Activated effector memory CD4-positive, alpha-beta T cell treated with Interleukin-2 at 50 U/mL for 16 hours (primary cell): ENCODE results near the gene AGPAT3.
A peak's percentile ranks its signal among the peaks of the same experiment; 100 is the strongest.
"Not testable (repeated sequence)": the region's sequence is repeated elsewhere in the genome, so short reads cannot be mapped to it uniquely, and the experiment has no call there.

Experiments used
- DNase-seq: peaks from one replicate; pipeline ENCODE4 v3.0.0-alpha.2; 2020

Gene AGPAT3

GRCh38 chr21:43835050-43835449 lies 30.0 kb upstream of the AGPAT3 start:
- DNase-seq = no peak

GRCh38 chr21:43835861-43836260 lies 29.2 kb upstream of the AGPAT3 start:
- DNase-seq = no peak

- DNase-seq = no peak
These were observed 28.4 kb upstream of the AGPAT3 start for GRCh38 chr21:43836616-43837015.

- no peak for DNase-seq
These were observed 24.8 kb upstream of the AGPAT3 start for GRCh38 chr21:43840259-43840658.

GRCh38 chr21:43842742-43843141 lies 22.3 kb upstream of the AGPAT3 start:
- DNase-seq = no peak

- DNase-seq = not testable (repeated sequence)
These were observed 20.1 kb upstream of the AGPAT3 start for GRCh38 chr21:43844906-43845305.

GRCh38 chr21:43845386-43845785 lies 19.6 kb upstream of the AGPAT3 start:
- DNase-seq = no peak

- DNase-seq = no peak
These were observed 18.6 kb upstream of the AGPAT3 start for GRCh38 chr21:43846430-43846829.

GRCh38 chr21:43847301-43847700 lies 17.7 kb upstream of the AGPAT3 start:
- no peak for DNase-seq

- DNase-seq = no peak
These were observed 16.3 kb upstream of the AGPAT3 start for GRCh38 chr21:43848771-43849170.

- no peak for DNase-seq
These were observed 15.3 kb upstream of the AGPAT3 start for GRCh38 chr21:43849532-43850299.

- no peak for DNase-seq
These were observed 14.2 kb upstream of the AGPAT3 start for GRCh38 chr21:43850728-43851295.

GRCh38 chr21:43851593-43851992 lies 13.4 kb upstream of the AGPAT3 start:
- DNase-seq = no peak

- no peak for DNase-seq
These were observed 10.9 kb upstream of the AGPAT3 start for GRCh38 chr21:43853851-43854772.

- DNase-seq = no peak
These were observed 10.0 kb upstream of the AGPAT3 start for GRCh38 chr21:43854773-43855633.

GRCh38 chr21:43855955-43856354 lies 9.1 kb upstream of the AGPAT3 start:
- no peak for DNase-seq

- no peak for DNase-seq
These were observed 6.0 kb upstream of the AGPAT3 start for GRCh38 chr21:43858806-43859648.

GRCh38 chr21:43859747-43860214 lies 5.2 kb upstream of the AGPAT3 start:
- no peak for DNase-seq

GRCh38 chr21:43861706-43862105 lies 3.3 kb upstream of the AGPAT3 start:
- DNase-seq = no peak

- peak; percentile 30 for DNase-seq
These were observed 586 bp upstream of the AGPAT3 start for GRCh38 chr21:43864313-43864961.
